Measurements from ENCODE around the gene LRRC61.

- TF ChIP-seq CTCF (IDR thresholded peaks at IDR 0.05) = no peak
- TF ChIP-seq POLR2A (IDR thresholded peaks at IDR 0.05) = no peak
Measured at GRCh38 chr7:150358988-150359621, 36.0 kb downstream of the LRRC61 start.
